ENCODE data around the gene KCNG2. TPM values are rescaled to one million over a fixed set of nuclear protein-coding genes. Genes with fewer than 3 reads are reported as not detected.

The KCNG2 gene
- total RNA-seq, 1 donor: under 0.01 TPM

- no peak for TF ChIP-seq CTCF (IDR thresholded peaks at IDR 0.05; ENCODE audit: insufficient read depth, low read depth, low read length)
- no peak overlapping the region for H3K4me3 ChIP-seq (ENCODE audit: low read depth, low read length)
- DNase-seq (ENCODE audit: low read depth): no peak
Observed at GRCh38 chr18:79769698-79770500, 27.8 kb upstream of the KCNG2 start.

DNA sequence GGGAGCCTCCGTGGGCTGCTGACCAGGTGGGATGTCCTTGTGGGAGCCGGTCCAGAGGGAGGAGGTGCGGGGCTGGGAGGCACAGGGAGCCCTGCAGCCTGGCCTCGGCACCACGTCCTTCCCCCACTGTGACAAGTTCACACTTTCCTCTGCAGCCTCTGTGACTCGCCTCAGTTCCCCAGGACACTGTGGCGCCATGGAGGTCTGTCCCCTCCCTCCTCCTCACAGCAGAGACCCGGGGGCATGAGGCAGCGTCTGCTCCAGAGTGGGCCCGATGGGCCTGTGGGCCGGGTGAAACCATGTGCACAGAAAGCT is 27.3 kb upstream of the KCNG2 start:
- H3K4me3 ChIP-seq (ENCODE audit: low read depth, low read length): no peak overlapping the region
- DNase-seq (ENCODE audit: low read depth): no peak
- TF ChIP-seq CTCF (IDR thresholded peaks at IDR 0.05; ENCODE audit: insufficient read depth, low read depth, low read length): no peak

GRCh38 chr18:79770826-79771225 is 26.9 kb upstream of the KCNG2 start:
- DNase-seq (ENCODE audit: low read depth): no peak
- no peak overlapping the region for H3K4me3 ChIP-seq (ENCODE audit: low read depth, low read length)
- no peak for TF ChIP-seq CTCF (IDR thresholded peaks at IDR 0.05; ENCODE audit: insufficient read depth, low read depth, low read length)

- no peak for DNase-seq (ENCODE audit: low read depth)
Observed at GRCh38 chr18:79771446-79772107, 26.2 kb upstream of the KCNG2 start.

DNA sequence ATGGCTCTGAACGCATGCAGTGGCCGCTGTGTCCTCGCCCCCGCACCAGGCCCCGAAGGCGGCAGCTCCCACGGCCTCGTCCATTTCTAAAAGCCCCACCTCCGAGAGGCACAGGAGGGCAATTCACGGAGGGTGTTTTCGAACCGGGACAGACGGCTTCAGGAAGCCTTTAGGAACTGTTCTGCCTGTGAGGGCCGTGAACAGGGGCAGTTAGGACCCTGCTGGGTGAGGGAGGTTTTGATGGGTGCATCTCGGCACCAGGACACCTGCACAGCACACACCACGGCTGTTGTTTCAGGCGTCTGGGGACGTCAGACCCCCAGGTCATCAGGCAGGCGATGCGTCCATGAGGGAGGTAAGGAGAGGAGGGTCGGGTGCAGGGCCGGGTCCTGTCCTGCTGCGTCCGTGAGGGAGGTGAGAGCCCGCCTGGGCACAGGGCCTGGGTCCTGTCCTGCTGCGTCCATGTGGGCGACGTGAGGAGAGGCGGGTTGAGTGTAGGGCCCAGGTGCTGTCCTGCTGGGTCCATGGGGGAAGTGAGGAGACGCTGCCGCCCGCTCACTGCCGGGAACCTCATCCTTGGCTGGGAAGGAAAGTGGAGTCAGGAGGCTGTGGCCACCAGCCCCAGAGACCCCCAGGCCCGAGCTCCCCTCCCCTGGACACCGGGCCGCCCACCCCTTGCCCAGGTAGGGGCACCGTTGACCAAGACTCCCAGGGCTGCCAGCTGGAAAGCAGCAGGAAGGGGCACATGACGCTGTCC is 25.5 kb upstream of the KCNG2 start:
- no peak for TF ChIP-seq CTCF (IDR thresholded peaks at IDR 0.05; ENCODE audit: insufficient read depth, low read depth, low read length)
- no peak overlapping the region for H3K4me3 ChIP-seq (ENCODE audit: low read depth, low read length)
- no peak for DNase-seq (ENCODE audit: low read depth)

More at GRCh38 chr18:79771446-79772107, 26.2 kb upstream of the KCNG2 start:
- TF ChIP-seq CTCF (IDR thresholded peaks at IDR 0.05; ENCODE audit: insufficient read depth, low read depth, low read length): no peak
- H3K4me3 ChIP-seq (ENCODE audit: low read depth, low read length): no peak overlapping the region

DNA sequence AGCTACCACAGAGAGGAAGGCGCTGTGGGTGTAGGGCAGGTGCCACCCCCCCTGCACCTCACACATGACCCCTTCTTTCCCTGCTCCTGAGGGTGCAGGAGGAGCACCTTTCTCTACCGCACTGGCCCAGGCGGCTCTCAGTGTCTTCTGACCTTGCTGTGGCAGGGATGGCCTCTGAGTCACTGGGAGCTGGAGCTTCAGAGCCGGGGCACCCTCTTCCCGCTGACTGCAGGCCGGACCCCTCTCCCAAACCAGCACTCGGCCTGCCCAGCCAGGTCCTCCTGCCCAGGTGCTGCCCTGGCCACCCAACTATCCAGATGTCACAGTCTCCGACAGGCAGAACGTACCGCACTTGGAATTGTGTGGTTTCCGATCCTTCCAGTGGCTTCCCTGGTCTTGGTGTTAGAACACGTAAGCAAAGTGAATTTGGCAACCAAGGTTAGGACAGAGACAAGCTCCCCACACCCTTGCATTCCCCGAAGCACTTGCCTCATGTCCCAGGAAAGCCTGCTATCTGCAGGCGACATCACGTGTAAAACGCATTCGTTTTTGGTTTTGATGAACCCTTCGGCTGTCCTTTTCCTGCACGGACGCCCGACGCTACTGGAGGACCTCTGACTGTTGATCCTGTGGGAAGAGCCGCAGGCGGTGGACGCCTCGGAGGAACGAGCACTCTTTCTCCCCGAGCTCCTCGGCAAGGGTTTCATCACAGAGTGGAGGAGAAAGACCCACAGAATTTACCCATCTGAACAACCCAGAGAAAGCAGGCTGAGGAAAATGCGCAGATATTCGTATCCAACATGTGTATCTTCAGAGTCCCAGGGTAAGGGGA is 24.7 kb upstream of the KCNG2 start:
- TF ChIP-seq CTCF (IDR thresholded peaks at IDR 0.05; ENCODE audit: insufficient read depth, low read depth, low read length): no peak
- no peak overlapping the region for H3K4me3 ChIP-seq (ENCODE audit: low read depth, low read length)
- DNase-seq (ENCODE audit: low read depth): no peak

Measured in fibroblast of villous mesenchyme (primary cell).